ENCODE measurements around the gene ST8SIA4.

- TF ChIP-seq CTCF (IDR thresholded peaks at IDR 0.05) = no peak
- TF ChIP-seq ZFX (IDR thresholded peaks at IDR 0.05; ENCODE audit: borderline replicate concordance) = no peak
Observed at GRCh38 chr5:100826133-100826532, 76.9 kb downstream of the ST8SIA4 start.
